ENCODE data around the gene CDH23. TPM values are rescaled to one million over a fixed set of nuclear protein-coding genes. Genes with fewer than 3 reads are reported as not detected.
A peak's percentile ranks its signal among the peaks of the same experiment; 100 is the strongest.

CDH23 gene
- total and polyA plus RNA-seq, 8 donors: 1.8 to 22.8 (median 3.0) TPM

GRCh38 chr10:71863203-71863602, 466.5 kb downstream of the CDH23 start:
- no peaks in the 10 kb centered on the region for H3K27me3 ChIP-seq
- H3K36me3 ChIP-seq: no peaks in the 10 kb centered on the region
- TF ChIP-seq CTCF (IDR thresholded peaks at IDR 0.05): no peak
- peaks cover 9 to 70% of the 10 kb centered on the region in 2 donors for H3K4me1 ChIP-seq
- H3K9me3 ChIP-seq: no peaks in the 10 kb centered on the region
- ATAC-seq (no peak), DNase-seq (no peak)
- intact Hi-C loops (cut with DNase I): no loop called here
- no peak overlapping the region for H3K4me3 ChIP-seq
- H3K27ac ChIP-seq: no peak overlapping the region

- no peaks in the 10 kb centered on the region for H3K9me3 ChIP-seq
- DNase-seq (no peak), ATAC-seq (no peak)
- peak overlapping the region in 1 of 2 donors; percentile 18 for H3K27ac ChIP-seq
- H3K4me3 ChIP-seq: no peak overlapping the region
- H3K36me3 ChIP-seq: no peaks in the 10 kb centered on the region
- peaks cover 9 to 64% of the 10 kb centered on the region in 2 donors for H3K4me1 ChIP-seq
- intact Hi-C loops (cut with DNase I): no loop called here
- TF ChIP-seq CTCF (IDR thresholded peaks at IDR 0.05): no peak
- H3K27me3 ChIP-seq: no peaks in the 10 kb centered on the region
Measured at GRCh38 chr10:71864911-71865361, 468.2 kb downstream of the CDH23 start.

Small RNA genes within 50 kb of the gene (microRNA-seq; reads per million reads assigned to microRNA genes)
- 0.50 to 0.55 reads per million in 2 donors for gene MIR7152

Other genes starting within 250 kb of the CDH23 start
- 10 to 100 TPM; 14.4 to 20.3 TPM for gene UNC5B, start 184.3 kb upstream of the CDH23 start, total RNA-seq
- gene UNC5B, start 184.3 kb upstream of the CDH23 start, polyA plus RNA-seq (ENCODE audit: insufficient read length in 6 of 6): 10 to 100 TPM; 18.9 to 31.2 (median 22.7) TPM
- 10 to 100 TPM in 1 of 2 donors, 1 to 10 TPM in 1; 7.8 to 13.4 TPM for gene SLC29A3, start 77.7 kb upstream of the CDH23 start, total RNA-seq
- 1 to 10 TPM; 7.6 to 9.8 (median 8.1) TPM for gene SLC29A3, start 77.7 kb upstream of the CDH23 start, polyA plus RNA-seq (ENCODE audit: insufficient read length in 6 of 6)